Kidney (tissue), 14 donors: ENCODE data around the gene VPS35L. TPM values are rescaled to one million over a fixed set of nuclear protein-coding genes. Genes with fewer than 3 reads are reported as not detected.

Source experiments
- DNase-seq, 5 donors: peaks; one replicate each; pipeline ENCODE4 v3.0.0-alpha.2; 2013 to 2020
- FAIRE-seq: peaks from 2 replicates; lab custom pipeline; 2012; peaks lifted over from hg19 to GRCh38; lab: Jason Lieb, UNC
- H3K27ac ChIP-seq, 2 donors: one replicate each; pipeline ENCODE4 v1.7.0; 2013; ENCODE audit warnings: low read depth in 2 of 2, low read length in 2 of 2, inconsistent platforms in 1 of 2
- H3K27me3 ChIP-seq: one replicate; pipeline ENCODE4 v1.7.1; 2013; ENCODE audit warnings: low read length, inconsistent platforms; ENCODE audit not compliant: control insufficient read depth, insufficient read depth
- H3K36me3 ChIP-seq, 3 donors: one replicate each; pipeline versions ENCODE4 v1.7.0 to v1.7.1; 2013; ENCODE audit warnings: low read length in 3 of 3, control low read depth in 1 of 3, inconsistent platforms in 1 of 3; ENCODE audit not compliant: insufficient read depth in 3 of 3, control insufficient read depth in 2 of 3
- H3K4me1 ChIP-seq, 3 donors: one replicate each; pipeline versions ENCODE4 v1.7.0 to v1.7.1; 2013; ENCODE audit warnings: low read length in 3 of 3, inconsistent platforms in 1 of 3, low read depth in 1 of 3; ENCODE audit not compliant: control insufficient read depth in 2 of 3, insufficient read depth in 2 of 3
- H3K4me3 ChIP-seq, 3 donors: one replicate each; pipeline versions ENCODE4 v1.7.0 to v1.8.1; 2013; ENCODE audit warnings: low read length in 3 of 3, control low read depth in 1 of 3, inconsistent platforms in 1 of 3
- H3K9ac ChIP-seq, 3 donors: one replicate each; pipeline versions ENCODE4 v1.7.0 to v1.7.1; 2013; ENCODE audit warnings: low read length in 3 of 3, control low read depth in 1 of 3, inconsistent platforms in 1 of 3
- H3K9me3 ChIP-seq, 3 donors: one replicate each; pipeline versions ENCODE4 v1.7.0 to v1.7.1; 2013; ENCODE audit warnings: low read length in 3 of 3, control low read depth in 1 of 3, inconsistent platforms in 1 of 3; ENCODE audit not compliant: control insufficient read depth in 2 of 3, insufficient read depth in 1 of 3
- intact Hi-C: fragments of 100-400 bp; cut with DNase I; formaldehyde crosslinking; loops from one replicate; pipeline ENCODE4 v1.11.1; 2022
- polyA plus RNA-seq: library from polyadenylated mRNA; stranded (reverse); fragments of 350-450 nt; fragmentation: Illumina TruSeq; extraction: RNeasy Lipid Tissue Mini Kit (QIAGEN cat#74804); gene quantifications from one replicate; pipeline ENCODE4 v1.2.3, GENCODE V29; 2014; ENCODE audit warnings: low read depth, low replicate concordance; ENCODE audit not compliant: insufficient read depth
- total RNA-seq: library from RNA; stranded (reverse); fragmentation: NEBNext Ultra II Directional; extraction: Animal tissue kit (Norgen Biotek cat#: 25700); gene quantifications from one replicate; pipeline ENCODE4 v1.2.1, GENCODE V29; 2021
- TF ChIP-seq, protein P1 (sequence below): IDR thresholded peaks from 3 replicates; pipeline ENCODE4 v1.5.1; 2012; ENCODE audit warnings: mild to moderate bottlenecking, moderate library complexity, borderline replicate concordance; ENCODE audit not compliant: insufficient read depth; ENCODE audit errors: extremely low read depth
- donor health status: control.
- donor health status: control.
- donor health status: control.
- donor health status: control.
- donor health status: control.
- donor health status: DM: yes; HTN: yes; CAD: no.
- donor health status: Normal renal cell carcinoma (clear cell type).

Gene VPS35L
- total and polyA plus RNA-seq, 2 donors from 2014 or later = 42.4 to 63.5 TPM

DNA sequence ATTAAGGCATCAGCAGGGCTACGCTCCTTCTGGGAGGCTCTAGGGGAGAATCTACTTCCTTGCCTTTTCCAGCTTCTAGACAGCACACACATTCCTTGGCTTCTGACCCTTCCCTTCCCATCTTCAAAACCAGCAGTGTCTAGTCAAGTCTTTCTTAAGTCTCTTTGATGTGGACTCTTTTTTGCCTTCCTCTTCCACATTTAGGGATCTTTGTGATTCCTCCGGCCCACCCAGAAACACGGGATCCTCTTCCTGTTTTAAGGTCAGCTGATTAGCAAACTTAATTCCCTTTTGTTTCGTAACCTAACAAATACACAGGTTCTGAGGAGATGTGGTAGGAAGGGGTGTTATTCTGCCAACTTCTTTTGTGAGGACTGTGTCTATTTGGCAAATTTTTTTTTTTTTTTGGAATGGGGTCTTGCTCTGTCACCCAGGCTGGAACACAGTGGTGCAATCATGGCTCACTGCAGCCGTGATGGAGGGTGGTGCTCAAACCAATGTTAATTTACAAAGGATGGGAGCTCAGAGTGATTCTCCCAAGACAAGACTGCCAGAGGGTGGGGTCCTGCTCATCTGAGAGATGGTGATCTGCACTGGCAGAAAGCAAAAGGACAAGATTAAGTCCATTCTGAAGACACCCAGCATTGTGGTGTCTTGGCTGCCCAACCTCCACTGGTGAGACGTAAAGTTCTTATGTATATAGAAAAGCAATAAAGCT, 147.8 kb downstream of the VPS35L start:
- H3K4me3 ChIP-seq = no peak overlapping the region
- peak overlapping the region in 1 of 2 donors; percentile 79 for H3K27ac ChIP-seq
- TF ChIP-seq, protein P1, sequence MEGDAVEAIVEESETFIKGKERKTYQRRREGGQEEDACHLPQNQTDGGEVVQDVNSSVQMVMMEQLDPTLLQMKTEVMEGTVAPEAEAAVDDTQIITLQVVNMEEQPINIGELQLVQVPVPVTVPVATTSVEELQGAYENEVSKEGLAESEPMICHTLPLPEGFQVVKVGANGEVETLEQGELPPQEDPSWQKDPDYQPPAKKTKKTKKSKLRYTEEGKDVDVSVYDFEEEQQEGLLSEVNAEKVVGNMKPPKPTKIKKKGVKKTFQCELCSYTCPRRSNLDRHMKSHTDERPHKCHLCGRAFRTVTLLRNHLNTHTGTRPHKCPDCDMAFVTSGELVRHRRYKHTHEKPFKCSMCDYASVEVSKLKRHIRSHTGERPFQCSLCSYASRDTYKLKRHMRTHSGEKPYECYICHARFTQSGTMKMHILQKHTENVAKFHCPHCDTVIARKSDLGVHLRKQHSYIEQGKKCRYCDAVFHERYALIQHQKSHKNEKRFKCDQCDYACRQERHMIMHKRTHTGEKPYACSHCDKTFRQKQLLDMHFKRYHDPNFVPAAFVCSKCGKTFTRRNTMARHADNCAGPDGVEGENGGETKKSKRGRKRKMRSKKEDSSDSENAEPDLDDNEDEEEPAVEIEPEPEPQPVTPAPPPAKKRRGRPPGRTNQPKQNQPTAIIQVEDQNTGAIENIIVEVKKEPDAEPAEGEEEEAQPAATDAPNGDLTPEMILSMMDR = no peak
- no peak overlapping the region for H3K9ac ChIP-seq
- no peaks in the 10 kb centered on the region for H3K27me3 ChIP-seq
- intact Hi-C loops = no loop called here
- peaks cover 0 to 23% (median 11%) of the 10 kb centered on the region in 3 donors for H3K36me3 ChIP-seq
- FAIRE-seq = no peak
- H3K4me1 ChIP-seq = peaks cover 0 to 8% (median 0%) of the 10 kb centered on the region in 3 donors
- H3K9me3 ChIP-seq = no peaks in the 10 kb centered on the region
- DNase-seq = no peak

- peak overlapping the region; percentile 75 to 79 for H3K27ac ChIP-seq
- intact Hi-C loops = no loop called here
- no peak overlapping the region for H3K9ac ChIP-seq
- TF ChIP-seq, protein P1 = no peak
- H3K36me3 ChIP-seq = peaks cover 0 to 31% (median 7%) of the 10 kb centered on the region in 3 donors
- FAIRE-seq (no peak), DNase-seq (peak in 1 of 5 donors; percentile 62)
- H3K27me3 ChIP-seq = no peaks in the 10 kb centered on the region
- H3K9me3 ChIP-seq = no peaks in the 10 kb centered on the region
- no peak overlapping the region for H3K4me3 ChIP-seq
- no peaks in the 10 kb centered on the region for H3K4me1 ChIP-seq
Measured at GRCh38 chr16:19704321-19705145, 149.0 kb downstream of the VPS35L start.

DNA sequence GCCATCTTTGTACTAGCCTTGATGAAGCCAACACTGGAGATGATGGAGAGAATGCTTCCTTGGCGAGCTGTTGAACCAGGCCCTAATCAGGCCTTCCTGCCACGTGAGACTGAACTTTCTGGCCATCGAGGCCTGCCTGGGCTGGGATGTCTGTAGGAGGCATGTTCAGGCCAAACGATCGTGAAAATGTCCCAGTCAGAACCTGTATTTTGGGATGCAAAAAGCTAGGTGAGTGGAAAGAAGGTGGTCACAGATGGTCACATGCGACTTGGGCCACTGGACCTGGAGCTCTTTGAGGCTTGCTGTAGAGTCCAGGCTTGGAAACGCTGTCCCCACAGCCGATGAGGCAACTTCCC, 149.6 kb downstream of the VPS35L start:
- Histone ChIP-seq H3K4me3 (no peak overlapping the region), H3K36me3 (peaks cover 0 to 33% (median 7%) of the 10 kb centered on the region in 3 donors), H3K9me3 (no peaks in the 10 kb centered on the region), H3K9ac (no peak overlapping the region), H3K27me3 (no peaks in the 10 kb centered on the region), H3K27ac (peak overlapping the region; percentile 75 to 79), H3K4me1 (no peaks in the 10 kb centered on the region)
- TF ChIP-seq, protein P1 = no peak
- intact Hi-C loops = no loop called here
- FAIRE-seq (no peak), DNase-seq (peak in 1 of 5 donors; percentile 39)
